H9 (cell line): ENCODE data around the gene MACROD1. TPM values are rescaled to one million over a fixed set of nuclear protein-coding genes. Genes with fewer than 3 reads are reported as not detected.
A peak's percentile ranks its signal among the peaks of the same experiment; 100 is the strongest.

Source experiments
- DNase-seq: peaks from one replicate; pipeline ENCODE4 v3.0.0-alpha.2; 2017
- H2AFZ ChIP-seq: one replicate; pipeline ENCODE4 v1.6.1; 2013; ENCODE audit warnings: mild to moderate bottlenecking, low read length, control low read depth, moderate library complexity
- H2AK5ac ChIP-seq: 2 replicates; pipeline ENCODE4 v1.6.1; 2013; ENCODE audit warnings: low read length, control low read depth, mixed read lengths; ENCODE audit not compliant: insufficient read length
- H2BK120ac ChIP-seq: one replicate; pipeline ENCODE4 v1.6.1; 2013; ENCODE audit warnings: low read depth, mild to moderate bottlenecking, low read length, control low read depth, inconsistent platforms; ENCODE audit not compliant: poor library complexity, severe bottlenecking
- H2BK12ac ChIP-seq: 2 replicates; pipeline ENCODE4 v1.6.1; 2013; ENCODE audit warnings: low read length, control low read depth, mixed read lengths, low read depth; ENCODE audit not compliant: insufficient read length
- H2BK15ac ChIP-seq: 2 replicates; pipeline ENCODE4 v1.6.1; 2013; ENCODE audit warnings: low read depth, low read length, control low read depth
- H2BK20ac ChIP-seq: one replicate; pipeline ENCODE4 v1.6.1; 2013; ENCODE audit warnings: low read depth, mild to moderate bottlenecking, low read length, control low read depth, inconsistent platforms; ENCODE audit not compliant: poor library complexity, severe bottlenecking
- H2BK5ac ChIP-seq: 2 replicates; pipeline ENCODE4 v1.6.1; 2013; ENCODE audit warnings: low read length, control low read depth, mixed read lengths; ENCODE audit not compliant: insufficient read length
- H3K14ac ChIP-seq: 2 replicates; pipeline ENCODE4 v1.6.1; 2013; ENCODE audit warnings: low read length, control low read depth; ENCODE audit not compliant: insufficient read depth
- H3K18ac ChIP-seq: 2 replicates; pipeline ENCODE4 v1.6.1; 2013; ENCODE audit warnings: low read depth, mild to moderate bottlenecking, mixed read lengths, low read length, control low read depth; ENCODE audit not compliant: insufficient read length
- H3K23ac ChIP-seq: 2 replicates; pipeline ENCODE4 v1.6.1; 2013; ENCODE audit warnings: low read length, control low read depth, mixed read lengths, low read depth; ENCODE audit not compliant: insufficient read length
- H3K23me2 ChIP-seq: 2 replicates; pipeline ENCODE4 v1.6.1; 2013; ENCODE audit warnings: low read depth, mild to moderate bottlenecking, mixed read lengths, low read length, control low read depth; ENCODE audit not compliant: insufficient read length, poor library complexity, severe bottlenecking
- H3K27ac ChIP-seq: 2 replicates; pipeline ENCODE4 v1.5.1; 2013; ENCODE audit warnings: low read length, control low read depth, mixed read lengths, low read depth; ENCODE audit not compliant: insufficient read length
- H3K27me3 ChIP-seq: 2 replicates; pipeline ENCODE4 v1.6.1; 2013; ENCODE audit warnings: low read length, control low read depth, inconsistent platforms; ENCODE audit not compliant: insufficient read depth
- H3K4ac ChIP-seq: 2 replicates; pipeline ENCODE4 v1.6.1; 2013; ENCODE audit warnings: low read depth, mild to moderate bottlenecking, control low read depth, inconsistent platforms, low read length, moderate library complexity
- H3K4me1 ChIP-seq: 2 replicates; pipeline ENCODE4 v1.6.1; 2013; ENCODE audit warnings: low read length, control low read depth, inconsistent platforms; ENCODE audit not compliant: insufficient read depth
- H3K4me2 ChIP-seq: 2 replicates; pipeline ENCODE4 v1.6.1; 2013; ENCODE audit warnings: low read length, control low read depth, mixed read lengths; ENCODE audit not compliant: insufficient read length, insufficient read depth
- H3K56ac ChIP-seq: 2 replicates; pipeline ENCODE4 v1.6.1; 2013; ENCODE audit warnings: low read depth, mild to moderate bottlenecking, mixed read lengths, low read length, control low read depth; ENCODE audit not compliant: insufficient read length
- H3K79me1 ChIP-seq: 2 replicates; pipeline ENCODE4 v1.6.1; 2013; ENCODE audit warnings: low read depth, mild to moderate bottlenecking, moderate library complexity, low read length, control low read depth, inconsistent platforms; ENCODE audit not compliant: insufficient read depth, poor library complexity, severe bottlenecking
- H3K79me2 ChIP-seq: 2 replicates; pipeline ENCODE4 v1.6.1; 2013; ENCODE audit warnings: low read length, control low read depth, inconsistent platforms; ENCODE audit not compliant: insufficient read depth
- H3K9ac ChIP-seq: 2 replicates; pipeline ENCODE4 v1.6.1; 2013; ENCODE audit warnings: low read length, control low read depth, mixed read lengths; ENCODE audit not compliant: insufficient read length; ENCODE audit errors: extremely low read depth
- H3K9me3 ChIP-seq: one replicate; pipeline ENCODE4 v1.6.1; 2013; ENCODE audit warnings: low read depth, low read length, inconsistent platforms; ENCODE audit not compliant: control insufficient read depth
- H3T11ph ChIP-seq: one replicate; pipeline ENCODE4 v1.6.1; 2013; ENCODE audit warnings: mild to moderate bottlenecking, low read length, control low read depth, inconsistent platforms
- H4K20me1 ChIP-seq: one replicate; pipeline ENCODE4 v1.6.1; 2013; ENCODE audit not compliant: control insufficient read depth, insufficient read length, insufficient read depth
- H4K5ac ChIP-seq: 2 replicates; pipeline ENCODE4 v1.6.1; 2013; ENCODE audit warnings: low read depth, mild to moderate bottlenecking, mixed read lengths, low read length, control low read depth; ENCODE audit not compliant: insufficient read length
- H4K8ac ChIP-seq: replicated peaks from 2 replicates; pipeline ENCODE4 v1.6.1; 2013; ENCODE audit warnings: low read length, control low read depth, mixed read lengths, low read depth; ENCODE audit not compliant: insufficient read length
- H4K91ac ChIP-seq: 2 replicates; pipeline ENCODE4 v1.6.1; 2013; ENCODE audit warnings: low read depth, mild to moderate bottlenecking, moderate library complexity, mixed read lengths, low read length, control low read depth; ENCODE audit not compliant: insufficient read length
- H3K27ac Mint-ChIP-seq, 3 experiments: 2 replicates in 2 of 3; 3 replicates in 1 of 3; pipeline ENCODE4 v1.8.0; 2020 to 2021; ENCODE audit warnings: mixed read lengths in 3 of 3, mild to moderate bottlenecking in 1 of 3, moderate library complexity in 1 of 3
- H3K27me3 Mint-ChIP-seq: 2 replicates; pipeline ENCODE4 v1.8.0; 2021; ENCODE audit warnings: low read depth, mild to moderate bottlenecking, moderate library complexity, mixed read lengths
- H3K36me3 Mint-ChIP-seq, 3 experiments: 2 replicates in 2 of 3; 3 replicates in 1 of 3; pipeline ENCODE4 v1.8.0; 2020 to 2021; ENCODE audit warnings: low read depth in 3 of 3, mixed read lengths in 3 of 3; ENCODE audit not compliant: insufficient read depth in 1 of 3
- H3K4me1 Mint-ChIP-seq, 2 experiments: 2 replicates each; pipeline ENCODE4 v1.8.0; 2020; ENCODE audit warnings: mixed read lengths in 2 of 2
- H3K4me3 Mint-ChIP-seq, 2 experiments: 2 replicates in 1 of 2; 3 replicates in 1 of 2; pipeline ENCODE4 v1.8.0; 2020 to 2021; ENCODE audit warnings: mild to moderate bottlenecking in 2 of 2, mixed read lengths in 2 of 2, moderate library complexity in 1 of 2
- H3K9me3 Mint-ChIP-seq, 2 experiments: 2 replicates in 1 of 2; 3 replicates in 1 of 2; pipeline ENCODE4 v1.8.0; 2020; ENCODE audit warnings: mild to moderate bottlenecking in 2 of 2, mixed read lengths in 2 of 2, moderate library complexity in 1 of 2
- WGBS: extraction: QIAGEN DNeasy Blood & Tissue Kit; methylation state at CpG from one replicate; pipeline ENCODE4 v1.1.7; 2013; ENCODE audit warnings: missing lambda C conversion rate, low lambda C conversion rate, mixed read lengths; ENCODE audit not compliant: insufficient read length; ENCODE audit errors: extremely low coverage; 5-methylcytosine and 5-hydroxymethylcytosine counted together
- total RNA-seq: library from RNA; stranded (reverse); gene quantifications from 2 replicates; pipeline ENCODE4 v1.2.1, GENCODE V29; 2021
- TF ChIP-seq, protein P1 (sequence below): fragments of 200-600 bp; sonication (generic); conservative IDR thresholded peaks from 3 replicates; pipeline ENCODE4 v1.8.0; 2021; ENCODE audit warnings: antibody characterized with exemption, mild to moderate bottlenecking

The MACROD1 gene
- total RNA-seq, 1 experiment from 2014 or later, result 21.2 TPM

DNA sequence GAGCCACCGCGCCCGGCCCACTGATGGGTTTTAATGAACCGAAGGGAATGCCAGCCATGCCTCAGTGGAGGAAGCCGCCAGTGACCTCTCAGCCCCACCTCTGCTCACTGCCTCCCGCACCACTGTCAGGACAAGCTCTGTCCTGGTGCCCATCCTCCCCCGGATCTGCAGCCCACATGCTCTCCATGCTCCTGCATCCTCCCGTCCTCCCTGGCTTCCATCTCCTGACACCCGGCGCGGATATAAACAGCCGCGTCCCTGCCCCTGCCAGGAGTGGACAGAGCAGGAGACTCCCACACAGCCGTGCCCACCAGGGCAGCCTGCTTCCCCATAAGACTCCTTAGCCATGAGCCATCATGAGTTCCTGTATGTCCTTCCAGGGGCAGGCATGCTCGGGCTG lies 26.9 kb downstream of the MACROD1 start:
- Histone ChIP-seq H3K4ac (no peak overlapping the region), H4K8ac (no peak overlapping the region), H3K79me1 (no peaks in the 10 kb centered on the region), H3K14ac (peak overlapping the region; percentile 4; the same call in 1 of the 2 replicates), H3K4me2 (no peak overlapping the region), H4K5ac (no peak overlapping the region), H3K23ac (no peak overlapping the region), H3K79me2 (no peaks in the 10 kb centered on the region), H3K9me3 (no peaks in the 10 kb centered on the region), H2BK15ac (no peak overlapping the region), H3T11ph (no peak overlapping the region), H3K56ac (no peak overlapping the region), H2AK5ac (no peak overlapping the region), H3K18ac (no peak overlapping the region), H2BK12ac (no peak overlapping the region), H2BK5ac (no peak overlapping the region), H4K91ac (no peak overlapping the region), H4K20me1 (no peaks in the 10 kb centered on the region), H3K4me1 (no peaks in the 10 kb centered on the region), H3K23me2 (no peaks in the 10 kb centered on the region), H3K27me3 (peaks cover 3% of the 10 kb centered on the region; the same call in 1 of the 2 replicates), H2BK20ac (no peak overlapping the region), H2AFZ (no peak overlapping the region), H2BK120ac (no peak overlapping the region), H3K27ac (no peak overlapping the region), H3K9ac (no peak overlapping the region)
- no peak overlapping the region; a peak in 1 of 7 replicates for H3K27ac Mint-ChIP-seq
- TF ChIP-seq, protein P1, sequence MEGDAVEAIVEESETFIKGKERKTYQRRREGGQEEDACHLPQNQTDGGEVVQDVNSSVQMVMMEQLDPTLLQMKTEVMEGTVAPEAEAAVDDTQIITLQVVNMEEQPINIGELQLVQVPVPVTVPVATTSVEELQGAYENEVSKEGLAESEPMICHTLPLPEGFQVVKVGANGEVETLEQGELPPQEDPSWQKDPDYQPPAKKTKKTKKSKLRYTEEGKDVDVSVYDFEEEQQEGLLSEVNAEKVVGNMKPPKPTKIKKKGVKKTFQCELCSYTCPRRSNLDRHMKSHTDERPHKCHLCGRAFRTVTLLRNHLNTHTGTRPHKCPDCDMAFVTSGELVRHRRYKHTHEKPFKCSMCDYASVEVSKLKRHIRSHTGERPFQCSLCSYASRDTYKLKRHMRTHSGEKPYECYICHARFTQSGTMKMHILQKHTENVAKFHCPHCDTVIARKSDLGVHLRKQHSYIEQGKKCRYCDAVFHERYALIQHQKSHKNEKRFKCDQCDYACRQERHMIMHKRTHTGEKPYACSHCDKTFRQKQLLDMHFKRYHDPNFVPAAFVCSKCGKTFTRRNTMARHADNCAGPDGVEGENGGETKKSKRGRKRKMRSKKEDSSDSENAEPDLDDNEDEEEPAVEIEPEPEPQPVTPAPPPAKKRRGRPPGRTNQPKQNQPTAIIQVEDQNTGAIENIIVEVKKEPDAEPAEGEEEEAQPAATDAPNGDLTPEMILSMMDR, result no peak
- DNase-seq, result no peak
- H3K4me1 Mint-ChIP-seq, result peaks cover 3 to 24% of the 10 kb centered on the region in 2 experiments; a peak in 3 of 4 replicates
- H3K27me3 Mint-ChIP-seq, result peaks cover 32% of the 10 kb centered on the region
- peaks cover 0 to 1% (median 0%) of the 10 kb centered on the region in 3 experiments; a peak in 1 of 7 replicates for H3K36me3 Mint-ChIP-seq
- no peaks in the 10 kb centered on the region; a peak in 1 of 5 replicates for H3K9me3 Mint-ChIP-seq
- H3K4me3 Mint-ChIP-seq, result no peak overlapping the region
- WGBS, result no CpG with 5 or more reads among the region's 15 CpGs
